GM13977 (cell line): ENCODE measurements around the gene ECM1.
A peak's percentile ranks its signal among the peaks of the same experiment; 100 is the strongest.

Experiments
- DNase-seq: peaks from one replicate; pipeline ENCODE4 v3.0.0; 2012; ENCODE audit warnings: low spot score
- CTCF ChIP-seq: IDR thresholded peaks from 2 replicates; pipeline ENCODE4 v1.5.1; 2012; ENCODE audit warnings: mild to moderate bottlenecking, control low read depth; ENCODE audit not compliant: insufficient read depth; ENCODE audit errors: extremely low read depth, missing control alignments
- in situ Hi-C: fragments of 300-500 bp; cut with MboI; formaldehyde crosslinking; loops from one replicate; pipeline ENCODE4 v1.12.0; 2022; ENCODE audit warnings: low sequenced_read_pairs, low pct_unique_long_range_greater_than_20kb, mixed read lengths, inconsistent platforms; ENCODE audit not compliant: unreplicated experiment

The ECM1 gene

GRCh38 chr1:150514913-150515327 is 7.0 kb downstream of the ECM1 start:
- DNase-seq: no peak
- in situ Hi-C loops: no loop called here
- no peak for TF ChIP-seq CTCF

GRCh38 chr1:150515328-150516049 is 7.6 kb downstream of the ECM1 start, which contains the start of gene FALEC:
Gene FALEC, plus strand, starts transcription at chr1:150515752.
- TF ChIP-seq CTCF: no peak
- peak; percentile 97 for DNase-seq
- in situ Hi-C loops: no loop called here

- in situ Hi-C loops: no loop called here
- no peak for TF ChIP-seq CTCF
- no peak for DNase-seq
Measured at GRCh38 chr1:150516050-150516591, 8.2 kb downstream of the ECM1 start.

GRCh38 chr1:150516616-150517015 is 8.7 kb downstream of the ECM1 start:
- in situ Hi-C loops: no loop called here
- peak; percentile 41 for TF ChIP-seq CTCF
- DNase-seq: peak; percentile 48

- no peak for TF ChIP-seq CTCF
- in situ Hi-C loops: no loop called here
Measured at GRCh38 chr1:150521196-150521968, 13.5 kb downstream of the ECM1 start.

GRCh38 chr1:150525348-150525747 is 17.4 kb downstream of the ECM1 start:
- DNase-seq: no peak
- TF ChIP-seq CTCF: no peak
- in situ Hi-C loops: loop anchor here (25.0 kb wide), 1 partner anchor 263 kb away; the partner anchor contains the start of genes APH1A, C1orf54 and CA14

More at GRCh38 chr1:150521196-150521968, 13.5 kb downstream of the ECM1 start:
- no peak for DNase-seq
